ENCODE results near the gene SIAE.

Gene SIAE

DNA sequence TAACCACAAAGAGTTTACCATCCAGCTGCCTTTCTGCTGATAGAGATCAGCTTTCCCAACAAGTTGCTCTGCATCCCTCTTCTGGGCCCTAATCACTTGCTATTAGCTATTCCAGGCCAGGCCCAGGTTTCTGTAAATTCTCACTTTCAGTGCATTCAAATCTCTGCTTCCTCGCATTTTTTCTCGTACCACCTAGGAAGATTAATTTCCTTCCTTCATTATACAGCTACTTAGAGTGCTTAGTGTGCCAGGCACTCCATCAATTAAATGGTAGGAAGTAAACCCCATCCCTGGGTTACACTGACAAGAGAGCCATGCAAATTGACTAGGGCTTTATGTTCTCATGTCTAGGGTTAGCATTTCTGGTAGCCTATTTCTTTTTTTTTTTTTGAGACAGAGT is 9.7 kb downstream of the SIAE start:
- DNase-seq (ENCODE audit: low read depth), result no peak

DNA sequence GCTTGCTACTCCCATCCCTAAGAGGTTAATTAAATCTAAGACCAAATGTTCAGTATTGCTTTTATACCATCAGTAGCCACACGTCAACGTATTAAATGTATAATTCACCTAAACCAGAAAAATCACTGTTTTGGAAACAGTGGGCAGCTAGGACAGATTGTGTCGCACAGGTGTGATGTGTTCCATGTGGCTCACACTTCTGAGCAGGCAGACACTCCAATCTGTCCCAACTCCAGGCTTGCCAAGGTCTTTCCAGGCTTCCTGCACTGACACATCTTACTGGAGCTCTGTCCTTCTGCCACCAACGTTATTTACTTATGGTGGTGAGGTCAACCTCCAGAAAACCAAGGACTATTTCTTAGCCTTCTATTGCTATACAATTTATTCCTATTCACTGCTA is 11.4 kb downstream of the SIAE start:
- no peak for DNase-seq (ENCODE audit: low read depth)

DNA sequence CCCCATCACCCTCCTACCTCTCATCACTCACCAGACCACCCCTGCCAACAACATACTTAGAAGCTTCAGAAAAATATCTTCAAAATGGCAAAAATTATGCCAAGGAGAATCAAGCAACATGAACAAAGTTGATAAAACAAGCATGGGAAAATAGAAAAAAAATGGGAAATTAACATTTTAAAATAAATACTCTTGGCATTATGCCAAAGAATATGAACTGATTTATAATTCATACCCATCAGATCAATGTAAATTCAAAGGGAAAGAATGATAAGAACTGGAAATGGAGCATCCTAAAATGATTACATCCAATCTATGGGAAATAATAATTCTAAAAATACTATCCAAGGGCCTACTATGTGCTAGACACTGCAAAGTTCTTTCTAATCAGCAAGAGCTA is 12.0 kb downstream of the SIAE start:
- DNase-seq (ENCODE audit: low read depth), result no peak

DNA sequence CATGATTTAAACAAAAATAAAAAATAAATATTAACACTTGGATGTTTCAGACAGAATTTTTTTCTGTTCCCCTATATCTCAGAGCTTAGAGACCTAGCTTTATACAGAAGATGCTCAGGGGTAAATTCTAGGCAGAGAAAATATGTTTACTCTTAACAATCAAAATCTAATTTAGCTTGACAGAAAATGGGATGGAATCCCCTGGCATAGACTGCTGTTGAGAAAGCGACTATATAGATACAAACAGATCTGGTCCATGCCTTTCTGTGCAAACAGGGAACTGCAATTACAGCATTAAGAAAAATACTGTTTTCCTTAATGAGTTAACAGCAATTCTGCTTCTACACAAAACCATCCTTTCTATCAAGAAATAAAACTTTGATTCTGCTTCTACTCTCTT is 14.6 kb downstream of the SIAE start:
- no peak for DNase-seq (ENCODE audit: low read depth)

- no peak for DNase-seq (ENCODE audit: low read depth)
These were observed 15.0 kb downstream of the SIAE start for GRCh38 chr11:124658501-124658900.

DNA sequence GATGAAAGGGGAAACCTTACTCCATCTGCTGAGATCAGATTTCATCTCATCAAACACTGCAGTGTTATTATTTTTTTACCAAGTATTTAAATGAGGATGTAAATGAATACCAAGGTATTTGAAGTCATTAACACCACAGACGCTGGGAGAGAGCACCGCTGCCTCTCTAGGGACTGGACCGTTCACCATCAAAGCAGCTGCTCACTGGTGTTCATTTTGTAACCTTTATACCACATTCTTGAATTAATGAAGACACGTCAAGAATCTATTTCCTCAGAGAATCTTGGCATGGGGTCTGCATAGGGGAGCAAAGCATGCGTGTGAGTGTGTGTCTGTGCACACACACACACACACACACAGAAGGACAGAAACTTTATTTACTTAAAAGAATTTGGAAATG is 15.6 kb downstream of the SIAE start:
- DNase-seq (ENCODE audit: low read depth), result no peak

DNA sequence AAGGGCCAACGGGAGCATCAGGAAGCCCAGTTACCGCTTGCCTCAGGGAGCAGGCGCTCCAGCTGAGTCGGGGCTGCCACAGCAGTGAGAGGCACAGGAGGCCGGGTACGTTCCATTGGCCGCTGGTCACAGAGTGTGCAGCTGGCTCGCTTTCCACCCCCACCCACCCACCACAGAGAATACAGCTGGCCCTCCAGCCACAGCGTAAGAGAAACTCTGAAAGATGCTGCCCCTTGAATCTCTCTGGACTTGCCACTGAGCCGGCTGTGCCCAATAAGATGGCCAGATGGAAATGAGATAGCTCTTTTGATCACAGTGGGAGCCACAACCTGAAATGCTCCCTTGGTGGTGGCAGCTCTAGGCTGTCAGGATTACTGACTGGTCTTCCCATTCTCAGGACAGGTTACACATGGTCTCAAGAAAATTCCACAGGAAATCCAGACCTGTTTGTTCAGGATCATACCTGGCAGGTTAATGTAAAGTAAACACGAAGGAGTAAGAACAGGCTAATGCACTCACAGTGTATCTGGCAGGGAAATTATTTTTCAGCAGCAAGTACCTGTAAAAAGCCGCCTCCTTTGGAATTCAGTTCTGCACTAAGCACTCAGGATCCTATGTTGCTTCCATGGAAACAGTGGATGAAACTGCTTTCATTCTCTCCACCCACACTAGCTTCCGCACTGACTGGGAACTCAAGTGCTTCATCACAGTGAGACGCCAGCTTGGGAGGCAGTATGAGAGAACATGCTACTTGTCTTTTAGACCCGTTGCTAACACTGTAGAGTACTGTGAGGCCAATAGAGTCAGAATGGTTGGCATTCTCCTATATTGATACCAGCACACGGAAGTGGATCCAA is 16.5 kb downstream of the SIAE start:
- no peak for DNase-seq (ENCODE audit: low read depth)

- DNase-seq (ENCODE audit: low read depth), result no peak
These were observed 24.9 kb downstream of the SIAE start for GRCh38 chr11:124648610-124649009.

- no peak for DNase-seq (ENCODE audit: low read depth)
These were observed 27.4 kb downstream of the SIAE start for GRCh38 chr11:124646148-124646547.

DNA sequence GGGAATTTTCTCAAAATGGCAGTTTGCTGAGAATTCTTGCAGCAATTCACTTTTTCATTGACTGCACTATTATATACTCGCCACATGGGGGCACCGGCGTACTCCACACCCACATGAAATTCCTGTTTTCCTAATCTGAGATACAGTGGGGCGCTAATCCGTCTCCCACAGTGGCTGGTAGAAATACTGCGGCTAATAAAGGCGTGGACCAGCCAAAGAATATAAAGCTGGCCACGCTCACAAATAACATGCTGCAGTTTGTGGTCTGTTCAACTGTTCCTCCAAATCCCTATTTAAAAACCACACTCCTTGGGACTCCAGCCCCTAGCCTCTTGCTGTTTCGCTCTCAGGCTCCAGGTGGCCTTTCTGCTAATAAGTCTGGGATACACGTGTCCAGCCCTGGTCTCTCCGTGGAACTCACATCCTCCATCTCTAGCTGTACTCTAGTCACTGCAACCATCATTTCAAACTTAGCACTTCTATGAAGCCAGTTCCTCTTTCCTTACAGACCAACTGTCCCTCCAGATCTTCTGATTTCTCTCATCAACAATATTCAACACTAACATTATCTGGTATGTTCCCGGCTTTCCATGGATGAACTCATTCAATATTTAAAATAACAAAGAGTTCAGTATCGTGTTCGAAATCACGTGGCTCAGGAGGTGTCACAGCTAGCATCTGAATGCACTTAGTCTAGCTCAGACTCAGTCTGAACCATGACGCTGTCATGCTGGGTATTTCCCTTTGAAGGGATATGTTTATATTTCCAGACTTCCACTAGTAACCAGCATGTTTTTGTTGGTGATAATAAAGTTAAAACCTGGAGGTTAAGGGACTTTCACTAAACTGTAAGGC is 28.9 kb downstream of the SIAE start:
- peak; percentile 62 for DNase-seq (ENCODE audit: low read depth)

GRCh38 chr11:124643605-124644425 is 29.7 kb downstream of the SIAE start:
- DNase-seq (ENCODE audit: low read depth), result peak; percentile 65

- DNase-seq (ENCODE audit: low read depth), result no peak
These were observed 30.4 kb downstream of the SIAE start for GRCh38 chr11:124643042-124643604.

DNA sequence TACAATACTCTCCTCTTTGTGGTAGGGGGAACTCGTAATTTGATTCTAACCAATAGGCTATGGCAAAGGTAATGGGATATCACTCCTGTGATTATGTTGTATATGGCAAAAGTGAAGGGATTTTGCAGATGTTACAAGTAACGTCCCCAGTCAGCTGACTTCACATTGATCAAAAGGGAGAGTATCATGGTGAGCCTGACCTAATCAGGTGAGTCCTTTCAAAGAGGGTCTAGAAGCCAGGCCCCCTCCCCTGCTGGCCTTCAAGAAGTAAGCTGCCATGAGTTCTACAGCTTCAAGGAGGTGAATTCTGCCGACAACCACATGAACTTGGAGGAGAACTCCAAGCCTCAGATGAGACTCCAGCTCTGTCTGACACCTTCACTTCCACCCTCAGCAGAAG is 30.9 kb downstream of the SIAE start:
- DNase-seq (ENCODE audit: low read depth), result no peak

DNA sequence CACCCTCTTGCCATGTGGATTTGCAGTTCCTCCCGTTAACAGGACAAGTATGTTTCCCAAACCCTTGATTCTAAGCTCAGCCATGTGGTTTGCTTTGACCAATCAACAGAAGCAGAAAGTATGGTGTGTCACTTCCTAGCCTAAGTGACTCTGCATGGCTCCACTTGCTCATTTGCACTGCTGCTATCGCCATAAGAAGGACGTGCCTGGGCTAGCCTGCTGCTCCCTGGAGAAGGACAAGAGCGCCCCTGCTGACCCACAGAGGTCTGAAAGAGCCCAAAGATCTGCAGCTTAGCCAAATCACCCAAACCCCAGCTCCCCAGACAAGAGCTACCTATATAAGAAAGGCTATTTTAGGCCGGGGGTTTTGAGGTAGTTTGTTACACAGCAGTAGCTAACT is 32.9 kb downstream of the SIAE start:
- DNase-seq (ENCODE audit: low read depth), result no peak

DNA sequence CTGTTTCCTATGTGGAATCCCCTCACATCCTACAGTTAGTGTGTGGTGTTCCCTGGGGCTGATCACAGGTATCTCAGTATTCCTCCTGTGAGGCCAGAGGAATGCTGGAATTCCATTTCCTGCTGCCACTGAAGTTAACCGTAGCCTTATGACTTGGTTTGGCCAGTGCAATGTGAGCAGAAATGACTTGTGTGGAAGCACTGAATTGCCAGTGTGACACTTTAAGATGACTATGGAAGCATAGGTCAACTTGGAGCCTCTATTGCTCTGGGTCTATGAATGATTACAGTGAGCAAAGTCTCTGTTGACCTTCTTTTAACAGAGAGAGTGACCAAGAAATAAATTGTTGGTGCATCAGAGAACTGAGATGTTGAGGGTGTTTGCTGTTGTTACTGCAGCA is 34.4 kb downstream of the SIAE start:
- DNase-seq (ENCODE audit: low read depth), result no peak

DNA sequence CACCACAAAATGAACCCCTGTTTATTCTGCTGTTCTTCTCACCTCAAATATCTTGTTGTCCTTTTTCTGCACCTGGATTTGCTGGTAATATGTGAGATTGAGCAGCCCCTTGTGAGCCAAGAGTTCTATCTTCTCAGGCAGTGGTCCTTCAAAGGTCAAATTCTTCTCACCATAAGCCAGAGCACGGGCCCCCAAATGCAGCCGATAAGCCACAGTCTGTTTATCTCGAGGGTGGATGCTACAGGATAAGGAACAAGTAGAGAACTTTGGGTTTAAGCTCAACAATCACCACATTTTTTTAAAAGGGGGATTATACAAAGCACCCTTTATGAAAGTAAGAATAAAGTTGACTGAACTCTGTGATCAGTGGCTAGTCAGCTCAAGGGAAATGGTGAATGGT is 35.0 kb downstream of the SIAE start:
- DNase-seq (ENCODE audit: low read depth), result no peak

DNA sequence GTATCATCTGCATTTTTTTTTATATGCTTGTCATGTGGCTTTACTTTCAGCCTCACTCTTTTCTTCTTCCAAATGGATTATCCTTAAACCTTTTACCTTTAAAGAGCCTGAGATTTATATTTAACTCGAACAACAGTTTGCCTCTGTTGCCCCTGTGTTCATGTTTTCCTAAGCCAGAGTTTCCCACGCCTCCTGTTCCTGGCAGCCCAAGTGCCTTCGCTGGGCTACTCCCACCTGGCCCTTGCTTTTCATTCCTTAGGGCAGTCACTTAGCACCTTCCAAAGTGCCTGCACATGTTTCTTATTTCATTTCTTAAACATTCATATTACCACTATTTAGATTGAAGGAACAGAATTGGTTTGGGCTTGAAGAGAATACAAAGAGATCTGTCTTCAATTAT is 37.6 kb downstream of the SIAE start:
- DNase-seq (ENCODE audit: low read depth), result no peak

DNA sequence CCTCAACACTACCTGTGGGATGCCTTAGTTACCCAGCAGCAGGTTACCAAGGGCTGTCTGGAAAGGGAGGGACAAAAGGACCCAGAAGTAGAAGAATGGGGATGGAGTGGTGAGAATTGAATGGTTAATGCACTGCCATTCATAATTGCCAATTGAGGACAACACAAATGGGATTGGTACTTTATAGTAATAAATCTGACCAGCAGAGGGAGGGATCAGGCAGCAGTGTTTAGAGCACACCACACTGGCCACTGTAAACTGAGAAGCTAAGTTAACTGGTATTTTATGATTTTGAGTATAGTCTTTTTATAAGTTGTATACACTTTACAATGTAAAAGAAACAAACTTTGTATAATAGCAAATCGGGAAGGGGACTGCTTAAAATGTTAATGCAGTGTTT is 40.2 kb downstream of the SIAE start:
- DNase-seq (ENCODE audit: low read depth), result no peak

- DNase-seq (ENCODE audit: low read depth), result no peak
These were observed 43.6 kb downstream of the SIAE start for GRCh38 chr11:124629961-124630360.

GRCh38 chr11:124627546-124627945 is 46.0 kb downstream of the SIAE start:
- DNase-seq (ENCODE audit: low read depth), result no peak

DNA sequence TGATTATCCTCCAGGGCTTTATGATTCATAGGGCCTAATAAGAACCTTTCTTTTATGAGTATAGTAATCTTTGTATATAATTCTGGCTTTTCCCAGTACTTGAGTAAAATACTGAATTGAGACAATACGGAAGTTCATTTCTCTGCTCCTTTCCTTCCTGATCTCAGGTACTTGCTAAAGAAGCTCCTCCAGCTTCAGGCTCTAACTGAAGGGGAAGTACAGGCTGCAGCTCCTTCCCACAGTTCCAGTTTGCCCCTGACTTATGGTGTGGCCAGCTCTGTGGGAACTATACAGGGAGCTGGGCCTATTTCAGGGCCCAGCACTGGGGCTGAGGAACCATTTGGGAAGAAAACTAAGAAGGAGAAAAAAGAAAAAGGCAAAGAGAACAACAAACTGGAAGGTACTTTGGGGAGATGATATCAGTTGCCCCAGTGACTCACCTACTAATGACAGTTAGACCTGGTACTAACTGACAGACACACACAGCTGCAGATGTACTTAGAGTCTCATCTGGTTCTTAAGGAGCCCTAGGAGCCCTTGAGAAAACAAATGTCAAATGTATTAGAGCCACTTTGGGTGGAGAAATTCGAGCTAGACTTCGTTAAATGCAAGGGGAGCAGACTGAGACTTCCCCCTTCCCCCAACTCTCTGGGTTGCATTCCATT is 47.9 kb downstream of the SIAE start:
- DNase-seq (ENCODE audit: low read depth), result no peak
